Chondrocyte (in vitro differentiated cells): ENCODE results near the gene HECW1. TPM values are rescaled to one million over a fixed set of nuclear protein-coding genes. Genes with fewer than 3 reads are reported as not detected.

Experiments
- DNase-seq: peaks from one replicate; pipeline ENCODE4 v3.0.0; 2021; ENCODE audit warnings: mixed read lengths, low spot score
- H3K27ac Mint-ChIP-seq: one replicate; pipeline ENCODE4 v1.8.0; 2021; ENCODE audit warnings: mild to moderate bottlenecking, moderate library complexity, mixed read lengths; ENCODE audit not compliant: unreplicated experiment
- H3K27me3 Mint-ChIP-seq: 2 replicates; pipeline ENCODE4 v1.8.0; 2021; ENCODE audit warnings: low read depth, mixed read lengths
- H3K36me3 Mint-ChIP-seq: 2 replicates; pipeline ENCODE4 v1.8.0; 2021; ENCODE audit warnings: low read depth, mixed read lengths
- H3K4me1 Mint-ChIP-seq: 2 replicates; pipeline ENCODE4 v1.8.0; 2021; ENCODE audit warnings: low read depth, mild to moderate bottlenecking, mixed read lengths
- H3K4me3 Mint-ChIP-seq: one replicate; pipeline ENCODE4 v1.8.0; 2021; ENCODE audit warnings: mild to moderate bottlenecking, moderate library complexity, mixed read lengths; ENCODE audit not compliant: unreplicated experiment
- H3K9me3 Mint-ChIP-seq: 2 replicates; pipeline ENCODE4 v1.8.0; 2021; ENCODE audit warnings: low read depth, mixed read lengths
- total RNA-seq: library from RNA; stranded (reverse); gene quantifications from 3 replicates; pipeline ENCODE4 v1.2.1, GENCODE V29; 2021
- TF ChIP-seq, protein P1 (sequence below): fragments of 200-600 bp; sonication (generic); IDR thresholded peaks from 2 replicates; pipeline ENCODE4 v1.5.0; 2021; ENCODE audit warnings: antibody characterized with exemption, mild to moderate bottlenecking, moderate library complexity

Gene HECW1
- total RNA-seq, 1 donor from 2014 or later: 1.9 TPM

DNA sequence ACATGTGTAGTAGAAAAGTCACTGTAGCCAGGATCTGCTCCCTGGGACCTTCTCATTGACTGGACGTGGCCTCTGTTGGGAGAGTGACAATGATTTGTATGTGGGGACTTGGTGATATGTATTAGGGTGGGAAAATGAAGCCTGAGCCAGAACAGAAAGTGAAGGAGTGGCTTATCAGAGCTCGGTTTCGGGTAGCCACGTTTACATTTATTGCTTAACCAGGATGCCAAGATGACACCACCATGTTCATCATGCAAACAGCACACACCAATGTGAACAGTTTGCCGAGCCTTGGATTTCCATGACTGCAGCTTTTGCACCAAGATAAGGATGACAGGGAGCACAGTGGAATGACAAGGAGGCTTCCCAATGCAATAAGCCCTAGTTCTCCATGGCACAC, 357.7 kb downstream of the HECW1 start:
- TF ChIP-seq, protein P1, sequence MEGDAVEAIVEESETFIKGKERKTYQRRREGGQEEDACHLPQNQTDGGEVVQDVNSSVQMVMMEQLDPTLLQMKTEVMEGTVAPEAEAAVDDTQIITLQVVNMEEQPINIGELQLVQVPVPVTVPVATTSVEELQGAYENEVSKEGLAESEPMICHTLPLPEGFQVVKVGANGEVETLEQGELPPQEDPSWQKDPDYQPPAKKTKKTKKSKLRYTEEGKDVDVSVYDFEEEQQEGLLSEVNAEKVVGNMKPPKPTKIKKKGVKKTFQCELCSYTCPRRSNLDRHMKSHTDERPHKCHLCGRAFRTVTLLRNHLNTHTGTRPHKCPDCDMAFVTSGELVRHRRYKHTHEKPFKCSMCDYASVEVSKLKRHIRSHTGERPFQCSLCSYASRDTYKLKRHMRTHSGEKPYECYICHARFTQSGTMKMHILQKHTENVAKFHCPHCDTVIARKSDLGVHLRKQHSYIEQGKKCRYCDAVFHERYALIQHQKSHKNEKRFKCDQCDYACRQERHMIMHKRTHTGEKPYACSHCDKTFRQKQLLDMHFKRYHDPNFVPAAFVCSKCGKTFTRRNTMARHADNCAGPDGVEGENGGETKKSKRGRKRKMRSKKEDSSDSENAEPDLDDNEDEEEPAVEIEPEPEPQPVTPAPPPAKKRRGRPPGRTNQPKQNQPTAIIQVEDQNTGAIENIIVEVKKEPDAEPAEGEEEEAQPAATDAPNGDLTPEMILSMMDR: no peak
- Mint-ChIP-seq H3K36me3 (no peaks in the 10 kb centered on the region), H3K4me1 (peaks cover 9% of the 10 kb centered on the region), H3K9me3 (no peaks in the 10 kb centered on the region), H3K4me3 (no peak overlapping the region), H3K27ac (no peak overlapping the region), H3K27me3 (no peaks in the 10 kb centered on the region)
- DNase-seq: no peak

DNA sequence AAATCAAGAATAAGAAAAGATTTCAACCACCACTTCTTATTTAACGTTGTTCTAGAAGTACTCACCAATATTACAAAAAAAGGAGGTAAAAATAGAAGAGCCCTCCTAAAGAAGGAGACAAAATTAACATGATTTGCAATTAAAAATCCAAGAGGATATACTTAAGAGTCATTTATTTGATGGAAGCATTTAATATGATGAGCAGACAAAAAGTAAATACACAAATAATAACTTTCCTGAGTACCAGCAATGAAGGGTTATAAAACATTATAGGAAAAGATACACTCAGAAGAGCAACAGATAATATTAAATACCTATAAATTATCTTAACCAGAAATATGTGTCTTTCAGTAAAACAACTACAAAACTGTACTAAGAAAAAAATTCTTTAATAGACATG, 363.5 kb downstream of the HECW1 start:
- DNase-seq: no peak
- Mint-ChIP-seq H3K36me3 (no peaks in the 10 kb centered on the region), H3K27ac (no peak overlapping the region), H3K27me3 (no peaks in the 10 kb centered on the region), H3K9me3 (no peaks in the 10 kb centered on the region), H3K4me1 (peaks cover 3% of the 10 kb centered on the region), H3K4me3 (no peak overlapping the region)
- TF ChIP-seq, protein P1: no peak

- TF ChIP-seq, protein P1: no peak
- H3K27me3 Mint-ChIP-seq: no peaks in the 10 kb centered on the region
- no peaks in the 10 kb centered on the region for H3K9me3 Mint-ChIP-seq
- peaks cover 11% of the 10 kb centered on the region for H3K4me1 Mint-ChIP-seq
- H3K36me3 Mint-ChIP-seq: no peaks in the 10 kb centered on the region
- H3K4me3 Mint-ChIP-seq: no peak overlapping the region
- DNase-seq: no peak
- no peak overlapping the region for H3K27ac Mint-ChIP-seq
Observed at GRCh38 chr7:43476896-43477295, 364.4 kb downstream of the HECW1 start.

DNA sequence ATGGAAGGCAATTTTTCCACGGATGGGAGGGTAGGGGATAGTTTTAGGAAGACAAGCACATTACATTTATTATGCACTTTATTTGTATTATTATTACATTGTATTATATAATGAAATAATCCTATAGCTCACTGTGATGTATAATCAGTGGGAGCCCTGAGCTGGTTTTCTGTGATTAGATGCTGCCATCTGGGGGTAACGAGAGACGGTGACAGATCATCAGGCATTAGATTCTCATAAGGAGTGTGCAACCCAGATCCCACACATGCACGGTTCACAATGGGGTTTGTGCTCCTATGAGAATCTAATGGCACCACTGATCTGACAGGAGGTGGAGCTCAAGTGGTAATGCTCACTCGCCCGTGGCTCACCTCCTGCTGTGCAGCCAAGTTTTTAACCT, 366.6 kb downstream of the HECW1 start:
- Mint-ChIP-seq H3K27ac (no peak overlapping the region), H3K4me3 (no peak overlapping the region), H3K36me3 (no peaks in the 10 kb centered on the region), H3K4me1 (peaks cover 23% of the 10 kb centered on the region), H3K27me3 (no peaks in the 10 kb centered on the region), H3K9me3 (no peaks in the 10 kb centered on the region)
- DNase-seq: no peak
- TF ChIP-seq, protein P1: peak; percentile 50

DNA sequence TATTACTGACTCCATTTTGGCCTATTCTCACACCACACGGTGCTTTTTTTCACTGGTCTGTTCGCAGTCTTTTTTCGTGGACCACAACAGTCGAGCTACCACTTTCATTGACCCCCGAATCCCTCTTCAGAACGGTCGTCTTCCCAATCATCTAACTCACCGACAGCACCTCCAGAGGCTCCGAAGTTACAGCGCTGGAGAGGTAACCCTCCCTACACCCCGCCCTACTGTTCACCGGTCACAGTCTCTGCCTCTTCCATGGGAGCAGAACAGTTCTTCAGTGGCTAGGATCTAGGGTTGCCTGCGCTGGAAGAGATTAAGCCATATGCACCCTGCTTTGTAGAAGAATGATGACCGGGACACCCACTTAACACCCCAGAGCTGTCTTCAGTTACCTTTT, 367.1 kb downstream of the HECW1 start:
- DNase-seq: no peak
- H3K4me3 Mint-ChIP-seq: no peak overlapping the region
- no peaks in the 10 kb centered on the region for H3K9me3 Mint-ChIP-seq
- H3K27ac Mint-ChIP-seq: no peak overlapping the region
- H3K4me1 Mint-ChIP-seq: peaks cover 23% of the 10 kb centered on the region
- no peaks in the 10 kb centered on the region for H3K36me3 Mint-ChIP-seq
- TF ChIP-seq, protein P1: no peak
- H3K27me3 Mint-ChIP-seq: no peaks in the 10 kb centered on the region
